KMS-11 (cell line): ENCODE measurements around the gene ADD1.

ENCODE experiments used
- H2AFZ ChIP-seq: fragments of 200-600 bp; sonication (generic); 2 replicates; pipeline ENCODE4 v1.6.1; 2016; ENCODE audit warnings: antibody characterized with exemption, mixed run types, low read depth
- H3K27ac ChIP-seq: fragments of 200-600 bp; sonication (generic); 2 replicates; pipeline ENCODE4 v1.6.1; 2016; ENCODE audit warnings: mild to moderate bottlenecking, mixed run types
- H3K27me3 ChIP-seq: fragments of 200-600 bp; sonication (generic); 2 replicates; pipeline ENCODE4 v1.6.1; 2017; ENCODE audit warnings: mild to moderate bottlenecking, low read depth, mixed run types, moderate library complexity; ENCODE audit not compliant: insufficient read depth
- H3K36me3 ChIP-seq: fragments of 200-600 bp; sonication (generic); 2 replicates; pipeline ENCODE4 v1.6.1; 2017; ENCODE audit warnings: mild to moderate bottlenecking, mixed run types; ENCODE audit not compliant: insufficient read depth
- H3K4me1 ChIP-seq: fragments of 200-600 bp; sonication (generic); 2 replicates; pipeline ENCODE4 v1.6.1; 2016; ENCODE audit warnings: mild to moderate bottlenecking, low read depth, mixed run types; ENCODE audit not compliant: poor library complexity, severe bottlenecking
- H3K4me2 ChIP-seq: fragments of 200-600 bp; sonication (generic); 2 replicates; pipeline ENCODE4 v1.7.0; 2016; ENCODE audit warnings: mild to moderate bottlenecking, mixed run types
- H3K4me3 ChIP-seq: fragments of 200-600 bp; sonication (generic); IDR thresholded peaks from 2 replicates; pipeline ENCODE4 v1.6.1; 2017; ENCODE audit warnings: low read depth, low read length, mixed read lengths; ENCODE audit not compliant: insufficient read depth
- H3K79me2 ChIP-seq: fragments of 200-600 bp; sonication (generic); 2 replicates; pipeline ENCODE4 v1.6.1; 2016; ENCODE audit warnings: low read depth, mixed run types; ENCODE audit not compliant: insufficient read depth
- H3K9ac ChIP-seq: fragments of 200-600 bp; sonication (generic); 2 replicates; pipeline ENCODE4 v1.6.1; 2016; ENCODE audit warnings: mild to moderate bottlenecking, mixed run types
- H4K20me1 ChIP-seq: fragments of 200-600 bp; sonication (generic); 2 replicates; pipeline ENCODE4 v1.6.1; 2016; ENCODE audit warnings: mild to moderate bottlenecking, mixed run types; ENCODE audit not compliant: insufficient read depth
- CTCF ChIP-seq: fragments of 200-600 bp; sonication (generic); conservative IDR thresholded peaks from 2 replicates; pipeline ENCODE4 v1.6.1; 2017; ENCODE audit warnings: low read depth, mild to moderate bottlenecking, antibody characterized with exemption, low read length, moderate library complexity, mixed read lengths

The ADD1 gene

GRCh38 chr4:2847302-2847871 lies 3.7 kb downstream of the ADD1 start:
- Histone ChIP-seq H3K4me1 (peaks cover 62% of the 10 kb centered on the region), H3K79me2 (peaks cover 42% of the 10 kb centered on the region), H2AFZ (no peak overlapping the region), H3K36me3 (no peaks in the 10 kb centered on the region), H4K20me1 (no peaks in the 10 kb centered on the region; the same call in 1 of the 2 replicates), H3K9ac (no peak overlapping the region), H3K4me2 (no peak overlapping the region; the same call in 1 of the 2 replicates), H3K27ac (no peak overlapping the region), H3K27me3 (no peaks in the 10 kb centered on the region), H3K4me3 (no peak overlapping the region)
- no peak for TF ChIP-seq CTCF

- H3K9ac ChIP-seq = no peak overlapping the region
- peaks cover 53% of the 10 kb centered on the region for H3K79me2 ChIP-seq
- no peak for TF ChIP-seq CTCF
- no peak overlapping the region for H2AFZ ChIP-seq
- no peaks in the 10 kb centered on the region for H3K27me3 ChIP-seq
- no peaks in the 10 kb centered on the region for H3K36me3 ChIP-seq
- H3K4me2 ChIP-seq = no peak overlapping the region
- no peaks in the 10 kb centered on the region; the same call in 1 of the 2 replicates for H4K20me1 ChIP-seq
- H3K4me3 ChIP-seq = no peak overlapping the region
- H3K27ac ChIP-seq = no peak overlapping the region
- H3K4me1 ChIP-seq = peaks cover 61% of the 10 kb centered on the region
Observed at GRCh38 chr4:2848449-2848848, 4.8 kb downstream of the ADD1 start.

- Histone ChIP-seq H3K27ac (no peak overlapping the region), H3K79me2 (peaks cover 54% of the 10 kb centered on the region), H4K20me1 (no peaks in the 10 kb centered on the region; the same call in 1 of the 2 replicates), H3K4me3 (no peak overlapping the region), H3K9ac (no peak overlapping the region), H3K4me2 (no peak overlapping the region), H3K36me3 (no peaks in the 10 kb centered on the region), H3K4me1 (peaks cover 61% of the 10 kb centered on the region), H2AFZ (no peak overlapping the region), H3K27me3 (no peaks in the 10 kb centered on the region)
- TF ChIP-seq CTCF = no peak
Observed at GRCh38 chr4:2849267-2850152, 5.9 kb downstream of the ADD1 start.

- H3K4me2 ChIP-seq = peak overlapping the region; percentile 48
- no peak for TF ChIP-seq CTCF
- no peaks in the 10 kb centered on the region for H3K36me3 ChIP-seq
- peaks cover 49% of the 10 kb centered on the region for H3K4me1 ChIP-seq
- H4K20me1 ChIP-seq = no peaks in the 10 kb centered on the region; the same call in 1 of the 2 replicates
- no peaks in the 10 kb centered on the region for H3K27me3 ChIP-seq
- no peak overlapping the region for H3K4me3 ChIP-seq
- no peak overlapping the region for H3K9ac ChIP-seq
- H3K79me2 ChIP-seq = peaks cover 51% of the 10 kb centered on the region
- no peak overlapping the region for H2AFZ ChIP-seq
- H3K27ac ChIP-seq = peak overlapping the region; percentile 30; the same call in 1 of the 2 replicates
Observed at GRCh38 chr4:2850966-2851798, 7.5 kb downstream of the ADD1 start.
